HEK293 (cell line): Measurements from ENCODE around the gene MAP3K6.

Source experiments
- KLF1 ChIP-seq: fragments of 450-650 bp; formaldehyde crosslinking; IDR thresholded peaks from 2 replicates; pipeline ENCODE4 v1.5.1; 2016; ENCODE audit warnings: missing biosample characterization, missing genetic modification characterization
- KLF9 ChIP-seq: fragments of 450-650 bp; formaldehyde crosslinking; IDR thresholded peaks from 2 replicates; pipeline ENCODE4 v1.5.1; 2016; ENCODE audit warnings: missing biosample characterization, missing genetic modification characterization, low read depth
- PRDM10 ChIP-seq: fragments of 450-650 bp; formaldehyde crosslinking; IDR thresholded peaks from 2 replicates; pipeline ENCODE4 v1.5.1; 2016; ENCODE audit warnings: missing biosample characterization, missing genetic modification characterization
- YY1 ChIP-seq: fragments of 450-650 bp; formaldehyde crosslinking; IDR thresholded peaks from 2 replicates; pipeline ENCODE4 v1.5.1; 2018; ENCODE audit warnings: missing biosample characterization, missing genetic modification characterization
- ZBTB11 ChIP-seq: fragments of 450-650 bp; formaldehyde crosslinking; conservative IDR thresholded peaks from 2 replicates; pipeline ENCODE4 v1.5.1; 2016; ENCODE audit warnings: low read depth, missing biosample characterization, missing genetic modification characterization
- ZBTB48 ChIP-seq: fragments of 450-650 bp; formaldehyde crosslinking; IDR thresholded peaks from 2 replicates; pipeline ENCODE4 v1.5.1; 2016; ENCODE audit warnings: missing biosample characterization, missing genetic modification characterization
- ZNF169 ChIP-seq: fragments of 450-650 bp; formaldehyde crosslinking; IDR thresholded peaks from 2 replicates; pipeline ENCODE4 v1.5.1; 2016; ENCODE audit warnings: missing biosample characterization, missing genetic modification characterization
- ZNF292 ChIP-seq: fragments of 450-650 bp; formaldehyde crosslinking; IDR thresholded peaks from 2 replicates; pipeline ENCODE4 v1.5.1; 2016; ENCODE audit warnings: low read depth, missing biosample characterization, missing genetic modification characterization, borderline replicate concordance
- ZNF341 ChIP-seq: fragments of 450-650 bp; formaldehyde crosslinking; IDR thresholded peaks from 2 replicates; pipeline ENCODE4; 2016; ENCODE audit warnings: low read depth, missing biosample characterization, missing genetic modification characterization
- ZNF426 ChIP-seq: fragments of 450-650 bp; formaldehyde crosslinking; IDR thresholded peaks from 2 replicates; pipeline ENCODE4 v1.5.1; 2017; ENCODE audit warnings: missing biosample characterization, missing genetic modification characterization, mild to moderate bottlenecking, inconsistent platforms, moderate library complexity
- ZNF501 ChIP-seq: fragments of 450-650 bp; formaldehyde crosslinking; IDR thresholded peaks from 2 replicates; pipeline ENCODE4 v1.5.1; 2016; ENCODE audit warnings: missing biosample characterization, missing genetic modification characterization
- ZNF529 ChIP-seq: fragments of 450-650 bp; formaldehyde crosslinking; IDR thresholded peaks from 2 replicates; pipeline ENCODE4 v1.5.1; 2017; ENCODE audit warnings: missing genetic modification characterization, missing biosample characterization; ENCODE audit not compliant: insufficient replicate concordance
- ZNF658 ChIP-seq: fragments of 450-650 bp; formaldehyde crosslinking; IDR thresholded peaks from 2 replicates; pipeline ENCODE4; 2016; ENCODE audit warnings: missing biosample characterization, missing genetic modification characterization
- ZNF701 ChIP-seq: fragments of 450-650 bp; formaldehyde crosslinking; IDR thresholded peaks from 2 replicates; pipeline ENCODE4 v1.5.1; 2016; ENCODE audit warnings: missing biosample characterization, missing genetic modification characterization
- TF ChIP-seq, protein P1 (sequence below): fragments of 450-650 bp; formaldehyde crosslinking; IDR thresholded peaks from 2 replicates; pipeline ENCODE4 v1.5.1; 2016; ENCODE audit warnings: missing biosample characterization, missing genetic modification characterization
- TF ChIP-seq, protein P2 (sequence below): fragments of 450-650 bp; formaldehyde crosslinking; IDR thresholded peaks from 2 replicates; pipeline ENCODE4 v1.5.1; 2017; ENCODE audit warnings: missing biosample characterization, mild to moderate bottlenecking, missing genetic modification characterization, moderate library complexity
- TF ChIP-seq, protein P3 (sequence below): fragments of 450-650 bp; IDR thresholded peaks from 2 replicates; pipeline ENCODE4 v1.5.1; 2018; ENCODE audit warnings: missing biosample characterization, missing genetic modification characterization
- TF ChIP-seq, protein P4 (sequence below): fragments of 450-650 bp; formaldehyde crosslinking; IDR thresholded peaks from 2 replicates; pipeline ENCODE4 v1.5.1; 2016; ENCODE audit warnings: missing biosample characterization, missing genetic modification characterization

The MAP3K6 gene

DNA sequence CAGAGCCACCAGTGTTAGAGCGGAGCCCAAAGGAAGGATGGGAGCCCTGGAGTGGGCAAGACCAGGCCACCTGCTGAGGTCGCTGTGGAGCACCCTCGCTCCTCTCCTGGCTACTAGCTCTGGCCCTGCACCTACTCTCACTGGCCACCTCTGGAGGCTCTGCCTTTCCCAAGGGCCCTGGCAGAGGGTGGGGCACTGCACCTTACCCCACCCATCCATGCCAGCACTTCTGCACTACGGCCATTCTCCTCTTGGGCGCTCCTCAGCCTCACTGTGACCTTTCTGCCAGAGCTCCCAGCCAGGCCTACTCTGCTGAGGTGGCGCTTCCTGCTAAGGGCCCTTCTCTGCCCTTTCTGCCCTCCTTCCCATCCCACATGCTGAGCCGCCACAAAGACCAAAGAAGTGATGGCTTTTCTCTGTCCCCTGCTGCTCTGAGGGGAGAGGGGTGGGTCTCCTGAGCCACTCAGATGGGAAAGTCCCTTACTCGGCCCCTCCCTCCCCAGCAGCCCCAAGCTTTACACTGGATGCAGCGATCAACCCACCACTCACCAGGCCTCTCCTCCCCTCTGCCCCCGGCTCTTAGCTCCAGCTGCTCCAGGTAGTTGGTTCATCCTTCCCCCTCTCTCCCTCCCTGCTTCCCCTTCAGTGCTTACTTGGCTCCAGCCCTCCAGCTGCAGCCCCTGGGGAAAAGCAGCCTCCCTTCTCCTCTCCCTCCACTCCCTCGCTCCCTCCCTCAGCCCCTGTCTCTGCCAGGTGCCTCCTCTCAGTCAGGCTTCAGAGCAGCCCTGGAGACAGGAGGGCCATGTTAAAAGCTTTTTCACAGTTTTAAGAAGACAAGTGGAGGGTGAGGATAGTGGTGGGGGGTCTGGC is 59.6 kb downstream of the MAP3K6 start (continued):
- TF ChIP-seq KLF1 (tag by site-specific recombination): peak; percentile 21; the same call in 1 of the 2 replicates
- no peak for TF ChIP-seq ZBTB11 (tag by site-specific recombination)
- TF ChIP-seq YY1: no peak
- no peak for TF ChIP-seq ZNF426 (tag by site-specific recombination)
- 0 out of 2 replicates have a peak, but pooled peaks have one; percentile 13 for TF ChIP-seq PRDM10 (tag by site-specific recombination)
- TF ChIP-seq ZNF658: no peak
- TF ChIP-seq, protein P1, sequence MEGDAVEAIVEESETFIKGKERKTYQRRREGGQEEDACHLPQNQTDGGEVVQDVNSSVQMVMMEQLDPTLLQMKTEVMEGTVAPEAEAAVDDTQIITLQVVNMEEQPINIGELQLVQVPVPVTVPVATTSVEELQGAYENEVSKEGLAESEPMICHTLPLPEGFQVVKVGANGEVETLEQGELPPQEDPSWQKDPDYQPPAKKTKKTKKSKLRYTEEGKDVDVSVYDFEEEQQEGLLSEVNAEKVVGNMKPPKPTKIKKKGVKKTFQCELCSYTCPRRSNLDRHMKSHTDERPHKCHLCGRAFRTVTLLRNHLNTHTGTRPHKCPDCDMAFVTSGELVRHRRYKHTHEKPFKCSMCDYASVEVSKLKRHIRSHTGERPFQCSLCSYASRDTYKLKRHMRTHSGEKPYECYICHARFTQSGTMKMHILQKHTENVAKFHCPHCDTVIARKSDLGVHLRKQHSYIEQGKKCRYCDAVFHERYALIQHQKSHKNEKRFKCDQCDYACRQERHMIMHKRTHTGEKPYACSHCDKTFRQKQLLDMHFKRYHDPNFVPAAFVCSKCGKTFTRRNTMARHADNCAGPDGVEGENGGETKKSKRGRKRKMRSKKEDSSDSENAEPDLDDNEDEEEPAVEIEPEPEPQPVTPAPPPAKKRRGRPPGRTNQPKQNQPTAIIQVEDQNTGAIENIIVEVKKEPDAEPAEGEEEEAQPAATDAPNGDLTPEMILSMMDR (tag by site-specific recombination): peak; percentile 31; the same call in 1 of the 2 replicates
- TF ChIP-seq, protein P2, sequence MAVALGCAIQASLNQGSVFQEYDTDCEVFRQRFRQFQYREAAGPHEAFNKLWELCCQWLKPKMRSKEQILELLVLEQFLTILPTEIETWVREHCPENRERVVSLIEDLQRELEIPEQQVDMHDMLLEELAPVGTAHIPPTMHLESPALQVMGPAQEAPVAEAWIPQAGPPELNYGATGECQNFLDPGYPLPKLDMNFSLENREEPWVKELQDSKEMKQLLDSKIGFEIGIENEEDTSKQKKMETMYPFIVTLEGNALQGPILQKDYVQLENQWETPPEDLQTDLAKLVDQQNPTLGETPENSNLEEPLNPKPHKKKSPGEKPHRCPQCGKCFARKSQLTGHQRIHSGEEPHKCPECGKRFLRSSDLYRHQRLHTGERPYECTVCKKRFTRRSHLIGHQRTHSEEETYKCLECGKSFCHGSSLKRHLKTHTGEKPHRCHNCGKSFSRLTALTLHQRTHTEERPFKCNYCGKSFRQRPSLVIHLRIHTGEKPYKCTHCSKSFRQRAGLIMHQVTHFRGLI: no peak
- TF ChIP-seq ZNF292 (tag by site-specific recombination): no peak
- TF ChIP-seq ZNF701: no peak
- TF ChIP-seq ZNF169 (tag by site-specific recombination): no peak
- TF ChIP-seq ZNF341 (tag by site-specific recombination): peak; percentile 16; the same call in 1 of the 2 replicates
- TF ChIP-seq ZNF529: no peak
- TF ChIP-seq, protein P3, sequence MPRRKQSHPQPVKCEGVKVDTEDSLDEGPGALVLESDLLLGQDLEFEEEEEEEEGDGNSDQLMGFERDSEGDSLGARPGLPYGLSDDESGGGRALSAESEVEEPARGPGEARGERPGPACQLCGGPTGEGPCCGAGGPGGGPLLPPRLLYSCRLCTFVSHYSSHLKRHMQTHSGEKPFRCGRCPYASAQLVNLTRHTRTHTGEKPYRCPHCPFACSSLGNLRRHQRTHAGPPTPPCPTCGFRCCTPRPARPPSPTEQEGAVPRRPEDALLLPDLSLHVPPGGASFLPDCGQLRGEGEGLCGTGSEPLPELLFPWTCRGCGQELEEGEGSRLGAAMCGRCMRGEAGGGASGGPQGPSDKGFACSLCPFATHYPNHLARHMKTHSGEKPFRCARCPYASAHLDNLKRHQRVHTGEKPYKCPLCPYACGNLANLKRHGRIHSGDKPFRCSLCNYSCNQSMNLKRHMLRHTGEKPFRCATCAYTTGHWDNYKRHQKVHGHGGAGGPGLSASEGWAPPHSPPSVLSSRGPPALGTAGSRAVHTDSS (tag by site-specific recombination): no peak
- TF ChIP-seq KLF9 (tag by site-specific recombination): no peak
- TF ChIP-seq, protein P4, sequence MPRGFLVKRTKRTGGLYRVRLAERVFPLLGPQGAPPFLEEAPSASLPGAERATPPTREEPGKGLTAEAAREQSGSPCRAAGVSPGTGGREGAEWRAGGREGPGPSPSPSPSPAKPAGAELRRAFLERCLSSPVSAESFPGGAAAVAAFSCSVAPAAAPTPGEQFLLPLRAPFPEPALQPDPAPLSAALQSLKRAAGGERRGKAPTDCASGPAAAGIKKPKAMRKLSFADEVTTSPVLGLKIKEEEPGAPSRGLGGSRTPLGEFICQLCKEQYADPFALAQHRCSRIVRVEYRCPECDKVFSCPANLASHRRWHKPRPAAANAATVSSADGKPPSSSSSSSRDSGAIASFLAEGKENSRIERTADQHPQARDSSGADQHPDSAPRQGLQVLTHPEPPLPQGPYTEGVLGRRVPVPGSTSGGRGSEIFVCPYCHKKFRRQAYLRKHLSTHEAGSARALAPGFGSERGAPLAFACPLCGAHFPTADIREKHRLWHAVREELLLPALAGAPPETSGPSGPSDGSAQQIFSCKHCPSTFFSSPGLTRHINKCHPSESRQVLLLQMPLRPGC (tag by site-specific recombination): no peak
- no peak for TF ChIP-seq ZBTB48 (tag by site-specific recombination)
- no peak for TF ChIP-seq ZNF501 (tag by site-specific recombination)
